K562 (cell line): ENCODE measurements around the gene HOXD13. TPM values are rescaled to one million over a fixed set of nuclear protein-coding genes. Genes with fewer than 3 reads are reported as not detected.

Experiments used
- ATAC-seq: fragments of 200-7000 bp; cut with Tn5 transposase; 3 replicates; pipeline ENCODE4 v1.9.1; 2020; ENCODE audit warnings: moderate library complexity
- BruUV-seq: library from RNA; stranded (reverse); fragments of 400-500 nt; replicated peaks from 2 replicates; lab custom pipeline; 2021; lab: Mats Ljungman, UMichigan
- CTCF ChIA-PET: fragments of 300-600 bp; formaldehyde crosslinking; extraction: SDS; loops from one replicate; lab custom pipeline; 2021; ENCODE audit warnings: low intra/inter-chr PET ratio; lab: Yijun Ruan, JAX
- POLR2A ChIA-PET: fragments of 300-600, 350-650 bp; sonication (Branson Sonifier 250); formaldehyde crosslinking; extraction: SDS; loops from one replicate; lab custom pipeline; 2021; ENCODE audit warnings: antibody characterized with exemption, inconsistent platforms; lab: Yijun Ruan, JAX
- DNase-seq, 4 experiments: peaks; one replicate each; pipeline versions ENCODE4 v3.0.0 to v3.0.0-alpha.2; 2011 to 2018; ENCODE audit warnings: low spot score in 3 of 4, mixed read lengths in 3 of 4; ENCODE audit errors: extremely low read depth in 1 of 4
- FAIRE-seq: peaks from 2 replicates; lab custom pipeline; 2011; peaks lifted over from hg19 to GRCh38; lab: Jason Lieb, UNC
- H2AFZ ChIP-seq: 2 replicates; pipeline ENCODE4 v1.6.0; 2011; ENCODE audit warnings: low read depth, low read length, control low read depth, inconsistent platforms
- H3K27ac ChIP-seq: fragments of 200-600 bp; 3 replicates; pipeline ENCODE4 v1.8.0; 2011; ENCODE audit warnings: low read depth, mild to moderate bottlenecking, control low read depth, inconsistent platforms, low read length, moderate library complexity, mixed read lengths; ENCODE audit errors: extremely low read depth
- H3K27me3 ChIP-seq, 2 experiments: fragments of 300-600 bp in 1 of 2; 2 replicates in 1 of 2; 3 replicates in 1 of 2; pipeline versions ENCODE4 v1.6.0 to v1.8.0; 2011; ENCODE audit warnings: inconsistent platforms in 2 of 2, low read length in 2 of 2, mild to moderate bottlenecking in 1 of 2, mixed read lengths in 1 of 2, moderate library complexity in 1 of 2; ENCODE audit not compliant: control insufficient read depth in 2 of 2, insufficient read depth in 2 of 2
- H3K36me3 ChIP-seq: fragments of 300-600 bp; 3 replicates; pipeline ENCODE4 v1.8.0; 2011; ENCODE audit warnings: mild to moderate bottlenecking, low read length, inconsistent platforms; ENCODE audit not compliant: control insufficient read depth, insufficient read depth
- H3K4me1 ChIP-seq, 2 experiments: fragments of 200-600 bp in 1 of 2; replicated peaks in 1 of 2; 2 replicates in 1 of 2; 3 replicates in 1 of 2; pipeline versions ENCODE4 v1.5.1 to v1.8.0; 2011; ENCODE audit warnings: inconsistent platforms in 2 of 2, low read length in 2 of 2, mild to moderate bottlenecking in 1 of 2, mixed read lengths in 1 of 2, moderate library complexity in 1 of 2; ENCODE audit not compliant: control insufficient read depth in 2 of 2, insufficient read depth in 2 of 2
- H3K4me2 ChIP-seq: 2 replicates; pipeline ENCODE4 v1.6.1; 2011; ENCODE audit warnings: low read length, control low read depth, inconsistent platforms, mixed read lengths; ENCODE audit not compliant: insufficient read depth
- H3K4me3 ChIP-seq: fragments of 200-600 bp; sonication (generic), shearing (Covaris generic); 2 replicates; pipeline ENCODE4 v1.5.1; 2016; ENCODE audit warnings: control low read depth, inconsistent platforms
- H3K79me2 ChIP-seq: fragments of 200-600 bp; 3 replicates; pipeline ENCODE4 v1.8.0; 2011; ENCODE audit warnings: low read length, inconsistent platforms; ENCODE audit not compliant: control insufficient read depth, insufficient read depth
- H3K9ac ChIP-seq, 2 experiments: 2 replicates each; pipeline versions ENCODE4 v1.6.0 to v1.6.1; 2011; ENCODE audit warnings: low read depth in 2 of 2, low read length in 2 of 2, control low read depth in 1 of 2, inconsistent platforms in 1 of 2, mild to moderate bottlenecking in 1 of 2, mixed read lengths in 1 of 2; ENCODE audit not compliant: insufficient read depth in 1 of 2
- H3K9me1 ChIP-seq: one replicate; pipeline ENCODE4 v1.6.0; 2011; ENCODE audit warnings: inconsistent platforms, mild to moderate bottlenecking, low read length, moderate library complexity; ENCODE audit not compliant: control insufficient read depth, insufficient read depth
- H3K9me3 ChIP-seq: replicated peaks from 2 replicates; pipeline ENCODE4 v1.5.1; 2011; ENCODE audit warnings: low read depth, low read length, inconsistent platforms; ENCODE audit not compliant: control insufficient read depth, insufficient read depth
- H4K20me1 ChIP-seq: replicated peaks from 2 replicates; pipeline ENCODE4 v1.6.1; 2011; ENCODE audit warnings: low read length, inconsistent platforms, mixed read lengths; ENCODE audit not compliant: control insufficient read depth, insufficient read depth
- EGR1 ChIP-seq: fragments of 450-650 bp; conservative IDR thresholded peaks from 2 replicates; pipeline ENCODE4 v1.6.1; 2017; ENCODE audit warnings: mild to moderate bottlenecking
- EZH2 ChIP-seq: IDR thresholded peaks from 2 replicates; pipeline ENCODE4 v1.6.1; 2012; ENCODE audit warnings: low read depth, mild to moderate bottlenecking, inconsistent platforms, low read length, borderline replicate concordance
- FOXK1 ChIP-seq: sonication (generic); formaldehyde crosslinking; IDR thresholded peaks from 2 replicates; pipeline ENCODE4 v1.8.0; 2022; ENCODE audit warnings: missing genetic modification reagents, mild to moderate bottlenecking, borderline replicate concordance
- KAT8 ChIP-seq: fragments of 450-650 bp; IDR thresholded peaks from 2 replicates; pipeline ENCODE4 v1.6.1; 2016; ENCODE audit warnings: low read depth, mild to moderate bottlenecking
- MED1 ChIP-seq: sonication (generic); formaldehyde crosslinking; IDR thresholded peaks from 2 replicates; pipeline ENCODE4 v1.8.1; 2023; ENCODE audit warnings: missing genetic modification reagents, borderline replicate concordance
- NR2F6 ChIP-seq: fragments of 450-650 bp; formaldehyde crosslinking; IDR thresholded peaks from 2 replicates; pipeline ENCODE4 v1.4.0; 2020; ENCODE audit warnings: mild to moderate bottlenecking
- PHF20 ChIP-seq: fragments of 450-650 bp; IDR thresholded peaks from 2 replicates; pipeline ENCODE4 v1.6.1; 2018; ENCODE audit not compliant: partially characterized antibody
- RNF2 ChIP-seq: sonication (generic); IDR thresholded peaks from 2 replicates; pipeline ENCODE4 v1.6.1; 2016
- ZNF12 ChIP-seq: sonication (generic); formaldehyde crosslinking; IDR thresholded peaks from 2 replicates; pipeline ENCODE4 v1.4.0; 2020; ENCODE audit warnings: mild to moderate bottlenecking, missing genetic modification reagents
- ZNF561 ChIP-seq: fragments of 450-650 bp; formaldehyde crosslinking; conservative IDR thresholded peaks from 2 replicates; pipeline ENCODE4 v1.4.0; 2020; ENCODE audit warnings: mild to moderate bottlenecking, moderate library complexity
- WGBS: fragments of 100-300 bp; shearing (Covaris generic); methylation state at CpG from one replicate; pipeline ENCODE4 v1.1.6; 2016; ENCODE audit warnings: low coverage, mixed read lengths; ENCODE audit not compliant: insufficient coverage; ENCODE audit errors: missing lambda C conversion rate; 5-methylcytosine and 5-hydroxymethylcytosine counted together
- in situ Hi-C: fragments of 300-500 bp; cut with MboI; formaldehyde crosslinking; loops from 4 replicates; pipeline ENCODE4 v1.15.0; 2018; ENCODE audit warnings: inconsistent platforms, mixed read lengths
- intact Hi-C: fragments of 100-400 bp; cut with micrococcal nuclease; formaldehyde crosslinking; loops from 2 replicates; pipeline ENCODE4 v1.14.2; 2022
- polyA plus RNA-seq, 8 experiments: library from polyadenylated mRNA; depleted of rRNA in 4 of 8; stranded (reverse) in 5 of 8; unstranded in 3 of 8; fragments of >200 nt; fragmentation: Nextera tagmentation in 2 of 8; fragmentation: Illumina TruSeq in 1 of 8; extraction: Ambion mirVana in 2 of 8; extraction: Trizol in 1 of 8; gene quantifications; 2 replicates each; pipeline versions ENCODE4 v1.2.1 to v1.2.3, GENCODE V29; 2011 to 2014; ENCODE audit warnings: inconsistent platforms in 1 of 8, missing spikeins in 1 of 8
- total RNA-seq, 7 experiments: library from RNA; depleted of rRNA in 6 of 7; stranded (reverse); fragments of >200 nt in 6 of 7; fragmentation: Illumina TruSeq in 2 of 7; extraction: Trizol in 2 of 7; gene quantifications; 2 replicates each; pipeline versions ENCODE4 v1.2.1 to v1.2.3, GENCODE V29; 2011 to 2021; ENCODE audit warnings: low replicate concordance in 1 of 7
- TF ChIP-seq, protein P1 (sequence below): fragments of 450-650 bp; formaldehyde crosslinking; IDR thresholded peaks from 2 replicates; pipeline ENCODE4 v1.4.0; 2022; ENCODE audit warnings: missing genetic modification characterization

The HOXD13 gene
- total and polyA plus RNA-seq, 9 of the 15 experiments (the other 6 are each of a cell fraction or from before 2014, with no cell fraction given): 0.03 to 0.04 TPM; not detected in 7

- WGBS: 6% methylated on average over 26 of the region's 26 CpGs
These were observed 7.9 kb upstream of the HOXD13 start for GRCh38 chr2:176084611-176085119.

GRCh38 chr2:176085120-176085788 lies 7.3 kb upstream of the HOXD13 start:
- DNase-seq: no peak

More at GRCh38 chr2:176084611-176085119, 7.9 kb upstream of the HOXD13 start:
- H3K4me2 ChIP-seq: no peak overlapping the region
- no peak for DNase-seq
- H3K27me3 ChIP-seq: peaks cover 55 to 85% of the 10 kb centered on the region in 2 experiments
- H3K9me3 ChIP-seq: peaks cover 10% of the 10 kb centered on the region
- peaks cover 4% of the 10 kb centered on the region; the same call in 1 of the 2 replicates for H4K20me1 ChIP-seq
- FAIRE-seq: no peak
- no peak overlapping the region for H2AFZ ChIP-seq
- H3K36me3 ChIP-seq: no peaks in the 10 kb centered on the region
- H3K79me2 ChIP-seq: no peaks in the 10 kb centered on the region
- no peak for ATAC-seq
- no peak overlapping the region for H3K9ac ChIP-seq
- H3K4me1 ChIP-seq: peaks cover 0 to 41% of the 10 kb centered on the region in 2 experiments; a peak in 2 of 5 replicates
- no peak for TF ChIP-seq KAT8
- 0 out of 2 replicates have a peak, but pooled peaks have one; percentile 49 for TF ChIP-seq EZH2
- peak; percentile 33; the same call in 1 of the 2 replicates for TF ChIP-seq EGR1
- no peak for TF ChIP-seq NR2F6 (CRISPR knock-in tag)
- TF ChIP-seq RNF2: 0 out of 2 replicates have a peak, but pooled peaks have one; percentile 20
- no peaks in the 10 kb centered on the region for H3K9me1 ChIP-seq
- ChIA-PET CTCF (interaction anchor here (3.5 kb wide), 1 partner anchor 395 kb away, joined by 14 read pairs; no protein-coding TSS in a partner anchor), POLR2A (interaction anchor here (0.7 kb wide), 1 partner anchor 380 kb away, joined by 3 read pairs; no protein-coding TSS in a partner anchor)
- intact Hi-C loops: no loop called here
- in situ Hi-C loops: loop anchor here (10.0 to 25.0 kb wide), 2 partner anchors 660 to 1047 kb away; no protein-coding TSS in a partner anchor
- H3K27ac ChIP-seq: no peak overlapping the region
- no TSS peak for BruUV-seq
- no peak overlapping the region for H3K4me3 ChIP-seq

More at GRCh38 chr2:176085120-176085788, 7.3 kb upstream of the HOXD13 start:
- Histone ChIP-seq H4K20me1 (peaks cover 4% of the 10 kb centered on the region; the same call in 1 of the 2 replicates), H3K4me3 (no peak overlapping the region), H3K4me2 (no peak overlapping the region), H3K4me1 (peaks cover 0 to 35% of the 10 kb centered on the region in 2 experiments; a peak in 2 of 5 replicates), H3K27ac (no peak overlapping the region), H3K27me3 (peaks cover 59 to 90% of the 10 kb centered on the region in 2 experiments), H2AFZ (no peak overlapping the region), H3K79me2 (no peaks in the 10 kb centered on the region), H3K36me3 (no peaks in the 10 kb centered on the region), H3K9me3 (peaks cover 10% of the 10 kb centered on the region), H3K9ac (no peak overlapping the region), H3K9me1 (no peaks in the 10 kb centered on the region)
- no TSS peak for BruUV-seq
- 16% methylated on average over 35 of the region's 40 CpGs for WGBS
- POLR2A ChIA-PET: interaction anchor here (0.6 to 0.7 kb wide), 2 partner anchors 380 to 546 kb away, joined by 3 read pairs; no protein-coding TSS in a partner anchor
- FAIRE-seq (no peak), ATAC-seq (no peak)
- in situ Hi-C loops: loop anchor here (10.0 to 25.0 kb wide), 2 partner anchors 660 to 1048 kb away; no protein-coding TSS in a partner anchor
- no peak for TF ChIP-seq ZNF12 (CRISPR knock-in tag)
- no peak for TF ChIP-seq ZNF561 (CRISPR knock-in tag)
- TF ChIP-seq FOXK1: no peak
- TF ChIP-seq MED1 (CRISPR knock-in tag): no peak
- TF ChIP-seq PHF20: no peak
- TF ChIP-seq, protein P1, sequence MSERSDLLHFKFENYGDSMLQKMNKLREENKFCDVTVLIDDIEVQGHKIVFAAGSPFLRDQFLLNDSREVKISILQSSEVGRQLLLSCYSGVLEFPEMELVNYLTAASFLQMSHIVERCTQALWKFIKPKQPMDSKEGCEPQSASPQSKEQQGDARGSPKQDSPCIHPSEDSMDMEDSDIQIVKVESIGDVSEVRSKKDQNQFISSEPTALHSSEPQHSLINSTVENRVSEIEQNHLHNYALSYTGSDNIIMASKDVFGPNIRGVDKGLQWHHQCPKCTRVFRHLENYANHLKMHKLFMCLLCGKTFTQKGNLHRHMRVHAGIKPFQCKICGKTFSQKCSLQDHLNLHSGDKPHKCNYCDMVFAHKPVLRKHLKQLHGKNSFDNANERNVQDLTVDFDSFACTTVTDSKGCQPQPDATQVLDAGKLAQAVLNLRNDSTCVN: no peak
- intact Hi-C loops: no loop called here
- CTCF ChIA-PET: interaction anchor here (0.7 to 3.5 kb wide), 3 partner anchors 120 to 1050 kb away, joined by 3 to 14 read pairs (median 4); no protein-coding TSS in a partner anchor
